ENCODE data around the gene CAB39L.
A peak's percentile ranks its signal among the peaks of the same experiment; 100 is the strongest.

CAB39L gene

GRCh38 chr13:49454388-49455006, 10.6 kb upstream of the CAB39L start:
- Histone ChIP-seq H3K36me3 (ENCODE audit: insufficient read depth, low read length) (no peaks in the 10 kb centered on the region; the same call in 1 of the 2 replicates), H3K9me2 (replicated peaks; ENCODE audit: low read depth, low read length) (no peaks in the 10 kb centered on the region), H3K27me3 (ENCODE audit: insufficient read depth, low read length, poor library complexity, severe bottlenecking) (no peaks in the 10 kb centered on the region), H3K79me2 (ENCODE audit: insufficient read depth, low read length) (peaks cover 12% of the 10 kb centered on the region; the same call in 1 of the 2 replicates), H2AFZ (ENCODE audit: low read length) (no peak overlapping the region), H4K20me1 (ENCODE audit: insufficient read depth, low read length, poor library complexity, severe bottlenecking) (no peaks in the 10 kb centered on the region), H3K4me1 (ENCODE audit: insufficient read depth, low read length, poor library complexity, severe bottlenecking) (peaks cover 23% of the 10 kb centered on the region), H3F3A (ENCODE audit: low read depth) (no peaks in the 10 kb centered on the region), H3K9ac (ENCODE audit: low read depth, low read length, poor library complexity, severe bottlenecking) (peak overlapping the region; percentile 18), H3K9me3 (ENCODE audit: insufficient read depth, low read depth, low read length) (no peaks in the 10 kb centered on the region), H3K4me3 (ENCODE audit: low read length, poor library complexity, severe bottlenecking) (peak overlapping the region; percentile 34), H3K4me2 (ENCODE audit: low read depth, low read length, poor library complexity, severe bottlenecking) (peak overlapping the region; percentile 57)
- TF ChIP-seq EZH2phosphoT487 (IDR thresholded peaks at IDR 0.05; ENCODE audit: borderline replicate concordance): no peak
- no peak for TF ChIP-seq CTCF (conservative IDR thresholded peaks at IDR 0.05; ENCODE audit: low read length)

- Histone ChIP-seq H3K9ac (ENCODE audit: low read depth, low read length, poor library complexity, severe bottlenecking) (no peak overlapping the region), H3K4me1 (ENCODE audit: insufficient read depth, low read length, poor library complexity, severe bottlenecking) (peaks cover 27% of the 10 kb centered on the region), H3F3A (ENCODE audit: low read depth) (no peaks in the 10 kb centered on the region), H3K4me3 (ENCODE audit: low read length, poor library complexity, severe bottlenecking) (no peak overlapping the region), H3K36me3 (ENCODE audit: insufficient read depth, low read length) (no peaks in the 10 kb centered on the region; the same call in 1 of the 2 replicates), H4K20me1 (ENCODE audit: insufficient read depth, low read length, poor library complexity, severe bottlenecking) (no peaks in the 10 kb centered on the region), H3K4me2 (ENCODE audit: low read depth, low read length, poor library complexity, severe bottlenecking) (no peak overlapping the region), H3K27me3 (ENCODE audit: insufficient read depth, low read length, poor library complexity, severe bottlenecking) (no peaks in the 10 kb centered on the region), H2AFZ (ENCODE audit: low read length) (no peak overlapping the region), H3K79me2 (ENCODE audit: insufficient read depth, low read length) (peaks cover 20% of the 10 kb centered on the region), H3K9me2 (replicated peaks; ENCODE audit: low read depth, low read length) (no peaks in the 10 kb centered on the region), H3K9me3 (ENCODE audit: insufficient read depth, low read depth, low read length) (no peaks in the 10 kb centered on the region)
- TF ChIP-seq CTCF (conservative IDR thresholded peaks at IDR 0.05; ENCODE audit: low read length) (no peak), EZH2phosphoT487 (IDR thresholded peaks at IDR 0.05; ENCODE audit: borderline replicate concordance) (no peak)
Measured at GRCh38 chr13:49453465-49453864, 9.6 kb upstream of the CAB39L start.

- no peak overlapping the region for H3K9ac ChIP-seq (ENCODE audit: low read depth, low read length, poor library complexity, severe bottlenecking)
- no peak overlapping the region for H2AFZ ChIP-seq (ENCODE audit: low read length)
- no peaks in the 10 kb centered on the region; the same call in 1 of the 2 replicates for H3K36me3 ChIP-seq (ENCODE audit: insufficient read depth, low read length)
- no peaks in the 10 kb centered on the region for H3K9me3 ChIP-seq (ENCODE audit: insufficient read depth, low read depth, low read length)
- no peaks in the 10 kb centered on the region for H3K9me2 ChIP-seq (replicated peaks; ENCODE audit: low read depth, low read length)
- H3K27me3 ChIP-seq (ENCODE audit: insufficient read depth, low read length, poor library complexity, severe bottlenecking): no peaks in the 10 kb centered on the region
- TF ChIP-seq EZH2phosphoT487 (IDR thresholded peaks at IDR 0.05; ENCODE audit: borderline replicate concordance) (no peak), CTCF (conservative IDR thresholded peaks at IDR 0.05; ENCODE audit: low read length) (no peak)
- H3K79me2 ChIP-seq (ENCODE audit: insufficient read depth, low read length): peaks cover 25% of the 10 kb centered on the region
- peaks cover 33% of the 10 kb centered on the region for H3K4me1 ChIP-seq (ENCODE audit: insufficient read depth, low read length, poor library complexity, severe bottlenecking)
- H3K4me3 ChIP-seq (ENCODE audit: low read length, poor library complexity, severe bottlenecking): no peak overlapping the region
- no peaks in the 10 kb centered on the region for H3F3A ChIP-seq (ENCODE audit: low read depth)
- no peaks in the 10 kb centered on the region for H4K20me1 ChIP-seq (ENCODE audit: insufficient read depth, low read length, poor library complexity, severe bottlenecking)
- H3K4me2 ChIP-seq (ENCODE audit: low read depth, low read length, poor library complexity, severe bottlenecking): no peak overlapping the region
Measured at GRCh38 chr13:49452725-49453457, 9.0 kb upstream of the CAB39L start.
